HCT116 (cell line): Measurements from ENCODE around the gene B3GALT6. TPM values are rescaled to one million over a fixed set of nuclear protein-coding genes. Genes with fewer than 3 reads are reported as not detected.

Source experiments
- ATAC-seq: fragments of 200-7000 bp; cut with Tn5 transposase; 2 replicates; pipeline ENCODE4 v1.9.1; 2020; ENCODE audit warnings: mild to moderate bottlenecking, moderate library complexity
- BruUV-seq: library from RNA; stranded (reverse); fragments of 400-500 nt; replicated peaks from 2 replicates; lab custom pipeline; 2021; lab: Mats Ljungman, UMichigan
- CTCF ChIA-PET: fragments of 300-600 bp; sonication (Branson Sonifier 250); formaldehyde crosslinking; loops from one replicate; lab custom pipeline; 2021; ENCODE audit warnings: antibody characterized with exemption; lab: Charles Lee
- POLR2A ChIA-PET: fragments of 300-600, 350-600 bp; sonication (Branson Sonifier 250); formaldehyde crosslinking; loops from one replicate; lab custom pipeline; 2021; ENCODE audit warnings: antibody characterized with exemption; lab: Charles Lee
- RAD21 ChIA-PET, 2 experiments: fragments of 300-600 bp; sonication (Branson Sonifier 250); formaldehyde crosslinking; loops; one replicate each; lab custom pipeline; 2023; ENCODE audit warnings: low total read pairs in 2 of 2; ENCODE audit not compliant: uncharacterized antibody in 2 of 2, unreplicated experiment in 2 of 2, low non-redundant PET in 1 of 2; lab: Charles Lee
- DNase-seq: peaks from one replicate; pipeline ENCODE4 v3.0.0-alpha.2; 2010; ENCODE audit warnings: low read depth, low spot score
- H2AFZ ChIP-seq: fragments of 200-600 bp; shearing (Covaris generic), sonication (generic); 2 replicates; pipeline ENCODE4 v1.6.1; 2017; ENCODE audit warnings: low read depth, mixed run types, mixed read lengths, antibody characterized with exemption, low read length; ENCODE audit not compliant: poor library complexity, severe bottlenecking
- H3K27ac ChIP-seq: 2 replicates; pipeline ENCODE4 v1.5.1; 2012; ENCODE audit warnings: low read depth, low read length
- H3K27me3 ChIP-seq: fragments of 200-600 bp; sonication (generic); 2 replicates; pipeline ENCODE4 v1.6.1; 2016; ENCODE audit warnings: mixed run types, low read length, mixed read lengths; ENCODE audit not compliant: insufficient read depth
- H3K36me3 ChIP-seq, 2 experiments: fragments of 200-500 bp in 1 of 2; fragments of 200-600 bp in 1 of 2; sonication (Bioruptor generic) in 1 of 2; sonication (generic) in 1 of 2; 2 replicates each; pipeline versions ENCODE4 v1.5.1 to v1.6.1; 2014 to 2016; ENCODE audit warnings: low read length in 2 of 2, inconsistent platforms in 1 of 2, mixed read lengths in 1 of 2, mixed run types in 1 of 2; ENCODE audit not compliant: insufficient read depth in 2 of 2, control insufficient read depth in 1 of 2
- H3K4me1 ChIP-seq, 2 experiments: fragments of 200-600 bp in 1 of 2; sonication (generic) in 1 of 2; 2 replicates each; pipeline versions ENCODE4 v1.5.1 to v1.6.1; 2012 to 2017; ENCODE audit warnings: low read length in 2 of 2, inconsistent platforms in 1 of 2, mild to moderate bottlenecking in 1 of 2, mixed read lengths in 1 of 2, mixed run types in 1 of 2, moderate library complexity in 1 of 2; ENCODE audit not compliant: insufficient read depth in 2 of 2, control insufficient read depth in 1 of 2
- H3K4me2 ChIP-seq: fragments of 200-600 bp; sonication (generic); 2 replicates; pipeline ENCODE4 v1.6.1; 2017; ENCODE audit warnings: mixed run types, low read length, mixed read lengths
- H3K4me3 ChIP-seq, 2 experiments: fragments of 200-600 bp in 1 of 2; sonication (generic) in 1 of 2; replicated peaks in 1 of 2; 2 replicates each; pipeline ENCODE4 v1.5.1; 2011 to 2016; ENCODE audit warnings: low read length in 2 of 2, control low read depth in 1 of 2, low read depth in 1 of 2, mild to moderate bottlenecking in 1 of 2, mixed read lengths in 1 of 2, mixed run types in 1 of 2
- H3K79me2 ChIP-seq: fragments of 200-600 bp; sonication (generic); 2 replicates; pipeline ENCODE4 v1.6.1; 2017; ENCODE audit warnings: mild to moderate bottlenecking, mixed run types, low read length, moderate library complexity, mixed read lengths; ENCODE audit not compliant: insufficient read depth
- H3K9ac ChIP-seq: fragments of 200-600 bp; sonication (generic); 2 replicates; pipeline ENCODE4 v1.6.1; 2016; ENCODE audit warnings: low read length, mixed read lengths
- H3K9me2 ChIP-seq: fragments of 200-600 bp; sonication (generic), shearing (Covaris generic); 2 replicates; pipeline ENCODE4 v1.6.1; 2017; ENCODE audit warnings: mixed run types, mild to moderate bottlenecking, moderate library complexity; ENCODE audit not compliant: insufficient read depth
- H3K9me3 ChIP-seq, 2 experiments: fragments of 200-500 bp in 1 of 2; fragments of 200-600 bp in 1 of 2; sonication (Bioruptor generic) in 1 of 2; sonication (generic) in 1 of 2; 2 replicates each; pipeline ENCODE4 v1.6.1; 2014 to 2017; ENCODE audit warnings: low read length in 2 of 2, mixed read lengths in 2 of 2, inconsistent platforms in 1 of 2, low read depth in 1 of 2, mild to moderate bottlenecking in 1 of 2, mixed run types in 1 of 2, moderate library complexity in 1 of 2; ENCODE audit not compliant: control insufficient read depth in 1 of 2, insufficient read depth in 1 of 2
- H4K20me1 ChIP-seq: fragments of 200-600 bp; sonication (generic), shearing (Covaris generic); 2 replicates; pipeline ENCODE4 v1.6.1; 2017; ENCODE audit warnings: mixed run types, mild to moderate bottlenecking, moderate library complexity; ENCODE audit not compliant: insufficient read depth
- CBX3 ChIP-seq: IDR thresholded peaks from 2 replicates; pipeline ENCODE4 v1.6.1; 2012; ENCODE audit warnings: low read depth
- CEBPB ChIP-seq: IDR thresholded peaks from 2 replicates; pipeline ENCODE4 v1.6.1; 2012; ENCODE audit warnings: low read depth
- EGR1 ChIP-seq: IDR thresholded peaks from 2 replicates; pipeline ENCODE4 v1.6.1; 2012; ENCODE audit warnings: low read depth
- EZH2phosphoT487 ChIP-seq: fragments of 200-600 bp; IDR thresholded peaks from 2 replicates; pipeline ENCODE4 v1.6.1; 2018; ENCODE audit warnings: antibody characterized with exemption, borderline replicate concordance
- FOSL1 ChIP-seq: IDR thresholded peaks from 2 replicates; pipeline ENCODE4 v1.6.1; 2012; ENCODE audit warnings: low read depth
- JUND ChIP-seq: IDR thresholded peaks from 2 replicates; pipeline ENCODE4 v1.6.1; 2012
- POLR2A ChIP-seq: IDR thresholded peaks from 2 replicates; pipeline ENCODE4 v1.7.0; 2011; ENCODE audit warnings: borderline replicate concordance; ENCODE audit not compliant: insufficient read depth, insufficient read length; ENCODE audit errors: extremely low read depth
- POLR2AphosphoS5 ChIP-seq: IDR thresholded peaks from 2 replicates; pipeline ENCODE4 v1.6.1; 2011; ENCODE audit warnings: mild to moderate bottlenecking, low read depth, low read length, moderate library complexity
- RAD21 ChIP-seq: IDR thresholded peaks from 2 replicates; pipeline ENCODE4 v1.6.1; 2012; ENCODE audit warnings: low read depth, mild to moderate bottlenecking
- REST ChIP-seq: IDR thresholded peaks from 2 replicates; pipeline ENCODE4 v1.6.1; 2012; ENCODE audit warnings: low read depth
- SIN3A ChIP-seq: IDR thresholded peaks from 2 replicates; pipeline ENCODE4 v1.6.1; 2012; ENCODE audit warnings: low read depth
- SP1 ChIP-seq: IDR thresholded peaks from 2 replicates; pipeline ENCODE4 v1.6.1; 2012; ENCODE audit warnings: low read depth
- TCF7L2 ChIP-seq: IDR thresholded peaks from 2 replicates; pipeline ENCODE4 v1.7.0; 2011; ENCODE audit warnings: borderline replicate concordance, inconsistent platforms; ENCODE audit not compliant: insufficient read depth, insufficient read length; ENCODE audit errors: extremely low read depth
- ZBTB33 ChIP-seq: IDR thresholded peaks from 2 replicates; pipeline ENCODE4 v1.6.1; 2011; ENCODE audit warnings: mild to moderate bottlenecking, low read length, moderate library complexity; ENCODE audit not compliant: insufficient replicate concordance; ENCODE audit errors: extremely low read depth
- ZFX ChIP-seq: fragments of 450-650 bp; IDR thresholded peaks from 2 replicates; pipeline ENCODE4 v1.6.1; 2017
- ZNF274 ChIP-seq: fragments of 200-500 bp; sonication (Bioruptor generic); IDR thresholded peaks from 2 replicates; pipeline ENCODE4 v1.6.1; 2014; ENCODE audit warnings: mild to moderate bottlenecking, low read depth, low read length, inconsistent platforms
- intact Hi-C: fragments of 100-400 bp; cut with micrococcal nuclease; formaldehyde crosslinking; loops from 2 replicates; pipeline ENCODE4 v1.10.0; 2022
- total RNA-seq: library from RNA; stranded (reverse); gene quantifications from one replicate; pipeline ENCODE4 v1.2.1, GENCODE V29; 2021; ENCODE audit not compliant: unreplicated experiment

Gene B3GALT6
- total RNA-seq, 1 experiment from 2014 or later, result 16.3 TPM

- Histone ChIP-seq H3K9me3 (no peaks in the 10 kb centered on the region), H3K79me2 (peaks cover 27% of the 10 kb centered on the region), H3K4me2 (no peak overlapping the region), H4K20me1 (no peaks in the 10 kb centered on the region), H3K4me1 (peaks cover 15 to 32% of the 10 kb centered on the region in 2 experiments; a peak in 3 of 4 replicates), H3K27ac (no peak overlapping the region), H3K9me2 (no peaks in the 10 kb centered on the region), H3K4me3 (no peak overlapping the region), H3K27me3 (no peaks in the 10 kb centered on the region), H3K36me3 (peaks cover 0 to 4% of the 10 kb centered on the region in 2 experiments; a peak in 1 of 4 replicates), H2AFZ (no peak overlapping the region), H3K9ac (no peak overlapping the region)
- CTCF ChIA-PET, result no interaction called here
- ATAC-seq (no peak), DNase-seq (no peak)
- BruUV-seq, result no TSS peak
- RAD21 ChIA-PET, result no interaction called here
- intact Hi-C loops, result no loop called here
- no peak for TF ChIP-seq SP1
- no peak for TF ChIP-seq ZNF274
- no peak for TF ChIP-seq SIN3A
- no peak for TF ChIP-seq TCF7L2
- no peak for TF ChIP-seq CBX3
- no peak for TF ChIP-seq REST
- no peak for TF ChIP-seq POLR2A
- TF ChIP-seq ZFX, result no peak
- TF ChIP-seq JUND, result no peak
- TF ChIP-seq FOSL1, result no peak
- TF ChIP-seq EZH2phosphoT487, result no peak
- no peak for TF ChIP-seq POLR2AphosphoS5
- TF ChIP-seq ZBTB33, result no peak
- TF ChIP-seq EGR1, result no peak
- no peak for TF ChIP-seq CEBPB
- no peak for TF ChIP-seq RAD21
- POLR2A ChIA-PET, result no interaction called here
Observed at GRCh38 chr1:1275836-1276235, 43.8 kb downstream of the B3GALT6 start.
